NCI-H82 treated with DMSO at 0.1 percent for 48 hours (cell line): ENCODE data around the gene CTAGE8.
"Not testable (repeated sequence)": the region's sequence is repeated elsewhere in the genome, so short reads cannot be mapped to it uniquely, and the experiment has no call there.

Experiments used
- DNase-seq: peaks from one replicate; lab custom pipeline; 2025; ENCODE audit not compliant: unreplicated experiment; lab: John Stamatoyannopoulos, UW

CTAGE8 gene

GRCh38 chr7:144259067-144259466, 10.0 kb downstream of the CTAGE8 start:
- not testable (repeated sequence) for DNase-seq

DNA sequence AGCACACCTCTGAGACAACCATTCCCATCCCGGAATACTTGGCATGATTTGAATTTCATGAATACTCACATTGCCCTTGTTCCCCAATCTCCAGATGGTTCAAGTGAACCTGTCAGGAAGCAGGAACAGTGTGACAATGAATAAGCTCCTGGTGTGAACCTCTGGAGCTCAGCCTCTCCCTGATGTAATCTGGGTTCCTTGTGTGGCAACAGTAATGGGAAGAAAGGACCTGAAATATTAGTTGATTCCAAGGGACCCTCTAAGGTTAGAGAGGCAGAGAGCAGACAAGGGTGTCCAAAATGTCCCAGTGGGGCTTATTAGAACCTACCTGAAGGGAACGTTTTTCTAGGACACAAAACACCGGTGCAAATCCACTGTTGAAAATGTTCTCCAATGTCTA, 13.0 kb downstream of the CTAGE8 start:
- no peak for DNase-seq

DNA sequence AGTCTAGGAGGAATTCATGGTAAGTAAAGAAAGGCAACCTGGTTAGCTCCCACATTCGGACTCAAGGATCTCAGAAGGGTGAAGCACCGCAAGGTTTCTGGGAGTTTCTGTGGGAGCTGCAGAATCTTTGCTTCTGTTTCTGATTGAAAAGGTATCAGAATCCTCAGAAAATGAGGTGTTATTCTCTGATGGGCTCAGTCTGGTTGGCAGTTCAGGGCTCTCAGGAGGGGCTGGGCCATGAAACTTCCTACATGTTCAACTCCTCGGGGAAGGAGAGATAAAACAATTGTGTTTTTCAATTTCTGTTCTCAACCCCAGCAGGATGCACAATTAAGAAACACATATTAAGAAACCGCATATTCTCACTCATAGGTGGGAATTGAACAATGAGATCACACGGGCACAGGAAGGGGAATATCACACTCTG, 13.6 kb downstream of the CTAGE8 start:
- no peak for DNase-seq

GRCh38 chr7:144252307-144252706, 16.8 kb downstream of the CTAGE8 start:
- not testable (repeated sequence) for DNase-seq

- DNase-seq, result not testable (repeated sequence)
These were observed 21.3 kb downstream of the CTAGE8 start for GRCh38 chr7:144247674-144248330.

DNA sequence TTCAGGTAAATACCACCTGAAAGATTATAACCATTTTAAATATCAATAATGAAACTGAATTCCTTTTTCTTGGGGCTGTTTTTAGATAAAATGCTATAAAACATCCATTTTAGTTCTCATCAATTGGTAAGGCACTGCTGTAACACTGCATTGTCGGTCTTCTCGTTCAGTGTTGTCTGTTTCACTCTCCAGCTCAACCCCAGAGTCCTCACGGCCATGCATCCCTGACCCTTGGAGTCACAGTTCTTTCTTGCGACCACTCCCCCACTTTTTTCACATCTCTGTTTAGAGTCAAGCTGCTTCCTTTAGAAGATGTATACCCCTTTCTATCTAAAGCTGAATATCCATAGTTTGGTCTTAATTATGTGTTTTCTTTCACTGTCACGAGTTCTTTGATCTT, 22.1 kb downstream of the CTAGE8 start:
- not testable (repeated sequence) for DNase-seq

DNA sequence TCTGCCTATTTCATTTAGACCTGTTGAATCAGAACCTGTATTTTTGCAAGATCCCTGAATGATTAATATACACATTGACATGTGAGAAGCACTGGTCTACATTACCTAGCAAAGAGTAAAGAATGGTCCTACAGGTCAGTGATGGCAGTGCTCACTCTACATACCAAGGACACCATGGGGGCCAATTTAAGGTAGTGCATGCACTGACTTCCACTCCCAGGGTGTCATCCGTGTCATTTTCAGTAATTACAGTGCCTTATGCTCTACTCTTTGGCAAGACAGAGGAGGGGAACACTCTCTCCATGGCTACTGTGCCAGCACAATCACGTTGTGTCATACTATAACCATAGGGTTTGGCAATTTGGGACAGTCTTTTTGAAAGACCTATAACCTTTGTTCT, 23.7 kb downstream of the CTAGE8 start:
- not testable (repeated sequence) for DNase-seq

- DNase-seq, result not testable (repeated sequence)
These were observed 29.7 kb downstream of the CTAGE8 start, which contains the start of gene OR2A42 for GRCh38 chr7:144239365-144239764. TSS of gene OR2A42 (minus strand) at chr7:144239605. CDS start at chr7:144232843, 6,762 bp downstream.

DNA sequence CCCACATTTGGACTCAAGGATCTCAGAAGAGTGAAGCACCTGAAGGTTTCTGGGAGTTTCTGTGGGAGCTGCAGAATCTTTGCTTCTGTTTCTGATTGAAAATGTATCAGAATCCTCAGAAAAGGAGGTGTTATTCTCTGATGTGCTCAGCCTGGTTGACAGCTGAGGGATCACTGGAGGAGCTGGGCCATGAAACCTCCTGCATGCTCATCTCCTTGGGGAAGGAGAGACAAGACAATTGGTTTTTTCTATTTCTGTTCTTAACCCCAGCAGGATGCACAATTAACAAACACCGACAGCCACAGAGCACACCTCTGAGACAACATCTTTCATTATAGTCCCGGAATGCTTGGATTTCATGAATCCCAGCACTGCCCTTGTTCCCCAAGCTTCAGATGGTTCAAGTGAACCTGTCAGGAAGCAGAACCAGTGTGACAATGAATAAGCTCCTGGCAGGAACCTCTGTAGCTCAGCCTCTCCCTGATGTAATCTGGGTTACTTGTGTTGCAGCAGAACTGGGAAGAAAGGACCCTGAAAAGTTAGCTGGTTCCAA, 30.5 kb downstream of the CTAGE8 start:
- not testable (repeated sequence) for DNase-seq

DNA sequence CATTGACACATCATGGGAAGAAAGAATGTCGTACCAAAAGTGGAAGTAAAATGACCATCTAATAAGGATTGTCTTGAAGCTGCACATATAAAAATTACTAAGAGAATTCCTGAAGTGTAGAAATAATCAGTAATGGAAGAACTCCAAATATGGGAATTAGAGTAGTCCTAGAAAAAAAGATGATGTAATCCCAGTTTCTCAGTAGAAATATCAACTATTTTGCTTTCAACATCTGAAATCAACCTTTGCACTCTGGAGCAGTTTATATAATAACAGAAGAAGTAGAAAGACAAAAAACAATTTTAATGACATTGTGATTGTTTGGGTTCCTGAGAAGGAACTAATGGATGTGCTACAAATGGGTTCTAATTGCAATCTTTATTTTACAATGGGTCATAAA, 36.0 kb downstream of the CTAGE8 start:
- DNase-seq, result not testable (repeated sequence)

DNA sequence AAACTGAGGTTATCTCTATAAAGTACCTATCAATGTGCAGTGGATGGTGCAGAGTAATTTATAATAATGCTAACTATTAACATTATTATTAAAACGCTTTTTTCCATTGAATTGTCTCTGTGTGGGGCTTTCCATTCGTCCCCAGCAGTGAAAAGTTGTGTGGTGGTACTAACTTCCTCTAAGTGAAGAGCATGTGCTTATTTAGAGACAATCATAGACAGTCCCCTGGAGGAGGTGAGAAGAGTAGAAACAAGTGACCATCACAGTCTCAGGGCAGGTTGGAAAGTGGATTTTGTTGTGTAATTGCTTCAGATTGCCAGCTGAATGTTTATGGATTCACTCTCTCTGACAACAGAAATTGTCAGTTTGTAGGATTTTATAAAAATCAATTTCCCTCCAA, 38.1 kb downstream of the CTAGE8 start:
- not testable (repeated sequence) for DNase-seq

- not testable (repeated sequence) for DNase-seq
These were observed 40.3 kb downstream of the CTAGE8 start for GRCh38 chr7:144228810-144229209.

GRCh38 chr7:144226866-144227265, 42.2 kb downstream of the CTAGE8 start:
- not testable (repeated sequence) for DNase-seq

GRCh38 chr7:144223675-144224074, 45.4 kb downstream of the CTAGE8 start:
- DNase-seq, result not testable (repeated sequence)

DNA sequence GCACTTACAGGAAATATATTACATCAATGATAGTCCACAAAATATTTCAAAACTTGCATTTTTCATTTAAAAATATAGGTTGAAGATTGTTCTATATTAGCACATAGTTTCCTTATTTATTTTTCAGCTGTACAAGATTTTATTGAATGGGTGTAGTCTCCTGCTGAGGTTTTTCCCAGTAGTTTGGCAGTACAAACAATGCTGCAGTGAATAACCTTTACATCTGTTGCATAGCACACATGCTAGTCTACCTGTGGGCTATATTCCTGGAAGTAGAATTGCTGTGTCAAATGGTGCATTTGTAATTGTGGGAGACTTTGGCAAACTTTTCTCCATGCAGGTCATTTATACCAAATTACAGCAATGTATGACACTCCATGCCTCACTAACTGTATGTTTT, 48.6 kb downstream of the CTAGE8 start:
- DNase-seq, result not testable (repeated sequence)

GRCh38 chr7:144219149-144219548, 49.9 kb downstream of the CTAGE8 start:
- not testable (repeated sequence) for DNase-seq

- DNase-seq, result not testable (repeated sequence)
These were observed 50.5 kb downstream of the CTAGE8 start for GRCh38 chr7:144218581-144218980.

DNA sequence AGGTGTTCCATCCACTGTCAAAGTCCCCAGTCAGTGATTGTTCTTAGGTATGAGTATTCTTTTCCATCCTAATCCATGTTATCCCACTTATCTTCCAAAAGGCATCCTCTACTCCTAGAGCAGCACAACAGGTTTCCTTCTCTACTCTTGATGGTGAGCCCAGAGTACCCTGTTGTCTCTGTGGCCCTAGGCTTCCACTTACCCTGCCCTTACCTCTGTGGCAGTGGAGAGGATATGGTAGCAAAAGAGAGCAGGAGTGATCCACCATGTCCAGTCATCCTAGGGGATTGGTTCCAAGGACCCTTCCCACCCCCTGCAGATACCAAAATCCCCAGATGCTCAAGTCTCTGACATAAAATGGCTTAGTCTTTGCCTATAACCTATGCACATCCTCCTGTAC, 51.9 kb downstream of the CTAGE8 start:
- not testable (repeated sequence) for DNase-seq
